MM.1S (cell line): ENCODE measurements around the gene CTNNBIP1.

Experiments used
- DNase-seq: peaks from one replicate; pipeline ENCODE4 v3.0.0-alpha.2; 2015
- H2AFZ ChIP-seq: fragments of 300-600 bp; sonication (generic); 2 replicates; pipeline ENCODE4 v1.6.0; 2016; ENCODE audit warnings: antibody characterized with exemption, low read length
- H3F3A ChIP-seq: fragments of 300-600 bp; sonication (generic); 2 replicates; pipeline ENCODE4 v1.6.1; 2016; ENCODE audit warnings: mild to moderate bottlenecking, antibody characterized with exemption, low read length, moderate library complexity, mixed read lengths; ENCODE audit not compliant: insufficient read depth
- H3K27ac ChIP-seq: fragments of 300-600 bp; sonication (generic); 2 replicates; pipeline ENCODE4 v1.5.1; 2016; ENCODE audit warnings: mild to moderate bottlenecking, low read length
- H3K27me3 ChIP-seq: fragments of 300-600 bp; sonication (generic); replicated peaks from 2 replicates; pipeline ENCODE4 v1.6.0; 2016; ENCODE audit warnings: low read length; ENCODE audit not compliant: insufficient read depth
- H3K36me3 ChIP-seq: fragments of 300-600 bp; sonication (generic); replicated peaks from 2 replicates; pipeline ENCODE4 v1.6.1; 2016; ENCODE audit warnings: mild to moderate bottlenecking, low read length, mixed read lengths; ENCODE audit not compliant: insufficient read depth
- H3K4me1 ChIP-seq: fragments of 300-600 bp; sonication (generic); 2 replicates; pipeline ENCODE4 v1.6.1; 2016; ENCODE audit warnings: low read length, mixed read lengths
- H3K4me2 ChIP-seq: fragments of 300-600 bp; sonication (generic); 2 replicates; pipeline ENCODE4 v1.6.0; 2016; ENCODE audit warnings: low read depth, low read length
- H3K4me3 ChIP-seq: fragments of 300-600 bp; sonication (generic); 2 replicates; pipeline ENCODE4 v1.5.1; 2016; ENCODE audit warnings: low read length, mixed read lengths
- H3K79me2 ChIP-seq: fragments of 300-600 bp; sonication (generic); 2 replicates; pipeline ENCODE4 v1.6.1; 2016; ENCODE audit warnings: mixed run types, low read length, mixed read lengths
- H3K9ac ChIP-seq: fragments of 300-600 bp; sonication (generic); 2 replicates; pipeline ENCODE4 v1.6.1; 2016; ENCODE audit warnings: low read length, mixed read lengths
- H3K9me2 ChIP-seq: fragments of 300-600 bp; sonication (generic); replicated peaks from 2 replicates; pipeline ENCODE4 v1.6.1; 2016; ENCODE audit warnings: mild to moderate bottlenecking, low read length, mixed read lengths; ENCODE audit not compliant: insufficient read depth
- H3K9me3 ChIP-seq: fragments of 300-600 bp; sonication (generic); replicated peaks from 2 replicates; pipeline ENCODE4 v1.6.1; 2016; ENCODE audit warnings: mild to moderate bottlenecking, low read length, mixed read lengths; ENCODE audit not compliant: insufficient read depth
- H4K20me1 ChIP-seq: fragments of 300-600 bp; sonication (generic); 2 replicates; pipeline ENCODE4 v1.6.1; 2016; ENCODE audit warnings: mild to moderate bottlenecking, low read length, moderate library complexity, mixed read lengths; ENCODE audit not compliant: insufficient read depth
- CTCF ChIP-seq: fragments of 300-600 bp; sonication (generic); IDR thresholded peaks from 2 replicates; pipeline ENCODE4 v1.5.1; 2016; ENCODE audit warnings: antibody characterized with exemption, low read length, mixed read lengths
- EZH2 ChIP-seq: fragments of 300-600 bp; sonication (generic); optimal IDR thresholded peaks from 2 replicates; pipeline ENCODE3; 2017; ENCODE audit warnings: low read depth, mild to moderate bottlenecking, antibody characterized with exemption, low read length, mixed read lengths
- EZH2phosphoT487 ChIP-seq: fragments of 300-600 bp; sonication (generic); IDR thresholded peaks from 2 replicates; pipeline ENCODE4 v1.6.1; 2018; ENCODE audit warnings: antibody characterized with exemption, low read length

Gene CTNNBIP1

GRCh38 chr1:9892563-9893528 is 17.2 kb downstream of the CTNNBIP1 start:
- no peak overlapping the region for H3K27ac ChIP-seq
- no peaks in the 10 kb centered on the region for H3K4me1 ChIP-seq
- no peaks in the 10 kb centered on the region for H4K20me1 ChIP-seq
- H3K9me2 ChIP-seq: no peaks in the 10 kb centered on the region
- H3K4me3 ChIP-seq: no peak overlapping the region
- no peak for DNase-seq
- H2AFZ ChIP-seq: 0 out of 2 replicates have a peak overlapping the region, but pooled peaks have one; percentile 30
- no peak for TF ChIP-seq EZH2phosphoT487
- no peak for TF ChIP-seq EZH2
- no peak for TF ChIP-seq CTCF
- no peaks in the 10 kb centered on the region for H3K9me3 ChIP-seq
- no peaks in the 10 kb centered on the region for H3K27me3 ChIP-seq
- no peaks in the 10 kb centered on the region for H3K36me3 ChIP-seq
- H3K4me2 ChIP-seq: peak overlapping the region; percentile 41; the same call in 1 of the 2 replicates
- no peaks in the 10 kb centered on the region for H3K79me2 ChIP-seq
- no peak overlapping the region for H3K9ac ChIP-seq
- no peaks in the 10 kb centered on the region for H3F3A ChIP-seq

GRCh38 chr1:9891207-9891606 is 18.9 kb downstream of the CTNNBIP1 start:
- no peak overlapping the region for H3K4me2 ChIP-seq
- H3K9me2 ChIP-seq: no peaks in the 10 kb centered on the region
- H3K36me3 ChIP-seq: no peaks in the 10 kb centered on the region
- H3K9me3 ChIP-seq: no peaks in the 10 kb centered on the region
- no peak overlapping the region for H3K4me3 ChIP-seq
- H3K9ac ChIP-seq: no peak overlapping the region
- H4K20me1 ChIP-seq: no peaks in the 10 kb centered on the region
- no peak overlapping the region for H2AFZ ChIP-seq
- H3K4me1 ChIP-seq: no peaks in the 10 kb centered on the region
- DNase-seq: no peak
- no peak overlapping the region for H3K27ac ChIP-seq
- H3F3A ChIP-seq: no peaks in the 10 kb centered on the region
- TF ChIP-seq EZH2 (no peak), EZH2phosphoT487 (no peak), CTCF (no peak)
- no peaks in the 10 kb centered on the region for H3K79me2 ChIP-seq
- H3K27me3 ChIP-seq: no peaks in the 10 kb centered on the region

- H3K4me1 ChIP-seq: no peaks in the 10 kb centered on the region
- no peaks in the 10 kb centered on the region for H3K36me3 ChIP-seq
- no peaks in the 10 kb centered on the region for H4K20me1 ChIP-seq
- H3K9ac ChIP-seq: no peak overlapping the region
- H3K4me3 ChIP-seq: no peak overlapping the region
- H2AFZ ChIP-seq: no peak overlapping the region
- no peaks in the 10 kb centered on the region for H3K79me2 ChIP-seq
- no peak for DNase-seq
- no peak overlapping the region for H3K27ac ChIP-seq
- H3K9me3 ChIP-seq: no peaks in the 10 kb centered on the region
- H3K27me3 ChIP-seq: no peaks in the 10 kb centered on the region
- no peaks in the 10 kb centered on the region for H3K9me2 ChIP-seq
- no peak for TF ChIP-seq EZH2
- TF ChIP-seq CTCF: no peak
- TF ChIP-seq EZH2phosphoT487: no peak
- no peak overlapping the region for H3K4me2 ChIP-seq
- H3F3A ChIP-seq: no peaks in the 10 kb centered on the region
These were observed 19.8 kb downstream of the CTNNBIP1 start for GRCh38 chr1:9890224-9890731.
